ENCODE data around the gene AQP11. TPM values are rescaled to one million over a fixed set of nuclear protein-coding genes. Genes with fewer than 3 reads are reported as not detected.
"Not testable (repeated sequence)": the region's sequence is repeated elsewhere in the genome, so short reads cannot be mapped to it uniquely, and the experiment has no call there.

AQP11 gene
- total RNA-seq, 1 experiment from 2014 or later: 1.5 TPM

GRCh38 chr11:77569676-77570070, 20.1 kb upstream of the AQP11 start:
- Histone ChIP-seq H3K9me3 (replicated peaks) (no peaks in the 10 kb centered on the region), H3K4me1 (no peaks in the 10 kb centered on the region), H3K27me3 (no peaks in the 10 kb centered on the region), H3K27ac (no peak overlapping the region), H3K36me3 (no peaks in the 10 kb centered on the region), H3K4me3 (no peak overlapping the region)
- no peak for DNase-seq

- H3K9me3 ChIP-seq (replicated peaks); DNase-seq; H3K27ac ChIP-seq; H3K36me3 ChIP-seq; H3K4me3 ChIP-seq; H3K27me3 ChIP-seq; H3K4me1 ChIP-seq: not testable (repeated sequence)
Observed at GRCh38 chr11:77570896-77571295, 18.9 kb upstream of the AQP11 start.

- H3K27me3 ChIP-seq; H3K4me3 ChIP-seq; H3K9me3 ChIP-seq (replicated peaks); H3K4me1 ChIP-seq; DNase-seq; H3K27ac ChIP-seq; H3K36me3 ChIP-seq: not testable (repeated sequence)
Observed at GRCh38 chr11:77575428-77575827, 14.3 kb upstream of the AQP11 start.

DNA sequence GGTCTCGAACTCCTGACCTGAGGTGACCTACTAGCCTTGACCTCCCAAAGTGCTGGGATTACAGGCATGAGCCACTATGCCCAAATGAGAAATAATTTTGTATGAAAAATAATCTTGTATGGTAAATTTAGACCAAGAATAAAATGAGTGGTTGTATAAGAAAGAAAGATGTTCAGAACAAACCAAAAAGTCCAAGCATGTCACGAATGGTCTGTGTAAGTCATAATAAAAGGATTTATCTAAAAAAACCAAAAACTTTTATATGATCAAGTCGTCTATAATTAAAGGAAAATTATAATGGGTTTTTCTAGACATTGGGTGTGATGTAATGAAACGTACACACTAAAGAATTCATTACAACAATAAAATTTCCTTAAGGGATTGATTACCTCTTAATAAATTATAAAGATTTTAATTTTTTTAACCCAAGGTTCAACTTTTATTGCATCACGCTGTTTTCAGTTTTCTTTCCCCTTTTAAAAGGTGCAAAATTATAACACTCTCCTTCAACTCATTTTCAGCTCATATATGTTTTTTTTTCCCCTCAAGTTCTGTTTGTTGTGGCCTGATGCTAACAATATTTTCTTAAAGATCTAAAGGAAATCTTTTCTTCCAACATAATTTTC, 8.9 kb upstream of the AQP11 start:
- peak; percentile 40 to 56 for DNase-seq
- no peaks in the 10 kb centered on the region for H3K4me1 ChIP-seq
- H3K9me3 ChIP-seq (replicated peaks): peaks cover 10% of the 10 kb centered on the region
- H3K4me3 ChIP-seq: no peak overlapping the region
- no peaks in the 10 kb centered on the region for H3K27me3 ChIP-seq
- H3K27ac ChIP-seq: no peak overlapping the region
- H3K36me3 ChIP-seq: no peaks in the 10 kb centered on the region

DNA sequence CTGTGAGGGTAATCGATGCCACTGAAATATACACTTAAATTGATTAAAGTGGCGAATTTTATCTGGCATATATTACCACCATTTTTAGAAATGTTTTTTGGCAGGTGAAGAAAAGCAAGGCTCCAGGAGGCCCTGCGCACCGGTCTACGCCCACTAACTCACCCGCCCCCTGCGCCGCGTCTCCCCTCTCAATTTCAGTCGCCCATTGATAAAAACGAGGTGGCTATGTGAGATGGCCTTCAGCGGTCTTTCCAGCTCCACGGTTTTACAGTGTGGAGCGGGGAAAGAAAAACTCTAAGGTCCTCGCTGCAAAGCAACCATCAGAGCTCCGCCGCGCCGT, 602 bp upstream of the AQP11 start:
- Histone ChIP-seq H3K9me3 (replicated peaks) (no peaks in the 10 kb centered on the region), H3K4me1 (no peaks in the 10 kb centered on the region), H3K27me3 (no peaks in the 10 kb centered on the region), H3K4me3 (peak overlapping the region; percentile 81), H3K27ac (no peak overlapping the region; the same call in 1 of the 2 replicates), H3K36me3 (no peaks in the 10 kb centered on the region)
- no peak for DNase-seq

- Histone ChIP-seq H3K27ac (no peak overlapping the region; the same call in 1 of the 2 replicates), H3K4me1 (no peaks in the 10 kb centered on the region), H3K4me3 (peak overlapping the region; percentile 81), H3K9me3 (replicated peaks) (no peaks in the 10 kb centered on the region), H3K27me3 (no peaks in the 10 kb centered on the region), H3K36me3 (no peaks in the 10 kb centered on the region)
- no peak for DNase-seq
Observed at GRCh38 chr11:77590194-77590782, 535 bp downstream of the AQP11 start.

DNA sequence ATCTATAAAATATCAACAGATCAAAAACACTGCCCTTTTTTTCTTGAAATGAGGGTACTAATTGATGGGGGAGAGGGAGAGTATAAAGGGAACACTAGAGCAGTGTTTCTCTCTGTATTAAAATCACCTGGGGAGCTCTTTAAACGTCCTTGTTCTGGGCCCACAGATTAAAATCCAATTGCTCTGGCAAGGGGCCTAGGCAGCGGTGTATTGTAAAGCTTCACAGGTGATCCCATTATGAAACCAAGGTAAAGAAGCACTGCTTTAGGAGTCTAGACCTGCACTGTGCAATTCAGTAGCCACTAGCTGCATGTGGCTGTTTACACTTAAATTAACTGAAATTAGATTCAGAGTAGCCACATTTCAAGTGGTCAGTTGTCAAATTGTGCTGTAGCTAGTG, 3.0 kb downstream of the AQP11 start:
- Histone ChIP-seq H3K27ac (no peak overlapping the region), H3K4me1 (no peaks in the 10 kb centered on the region)
- DNase-seq: no peak

DNA sequence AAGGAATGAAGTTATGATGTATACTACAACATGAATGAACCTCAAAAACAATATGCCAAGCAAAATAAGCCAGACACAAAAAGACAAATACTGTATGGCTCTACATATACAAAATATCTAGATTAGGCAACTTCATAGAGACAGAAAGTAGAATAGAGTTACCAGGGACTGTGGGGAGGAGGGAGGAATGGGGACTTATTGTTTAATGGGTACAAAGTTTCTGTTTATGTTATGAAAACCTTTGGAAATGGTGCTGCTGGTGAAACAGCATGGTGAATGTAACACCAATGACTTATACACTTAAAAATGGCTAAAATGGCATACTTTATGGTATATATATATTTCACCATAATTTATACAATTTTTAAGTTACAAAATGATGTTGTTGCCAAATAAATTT, 4.1 kb downstream of the AQP11 start:
- H3K9me3 ChIP-seq (replicated peaks): no peaks in the 10 kb centered on the region
- H3K36me3 ChIP-seq: no peaks in the 10 kb centered on the region
- no peak for DNase-seq
- no peak overlapping the region for H3K27ac ChIP-seq
- H3K4me3 ChIP-seq: no peak overlapping the region
- no peaks in the 10 kb centered on the region for H3K4me1 ChIP-seq
- no peaks in the 10 kb centered on the region for H3K27me3 ChIP-seq

More for the DNA sequence above, 3.0 kb downstream of the AQP11 start:
- Histone ChIP-seq H3K9me3 (replicated peaks) (no peaks in the 10 kb centered on the region), H3K36me3 (no peaks in the 10 kb centered on the region), H3K27me3 (no peaks in the 10 kb centered on the region), H3K4me3 (no peak overlapping the region)

DNA sequence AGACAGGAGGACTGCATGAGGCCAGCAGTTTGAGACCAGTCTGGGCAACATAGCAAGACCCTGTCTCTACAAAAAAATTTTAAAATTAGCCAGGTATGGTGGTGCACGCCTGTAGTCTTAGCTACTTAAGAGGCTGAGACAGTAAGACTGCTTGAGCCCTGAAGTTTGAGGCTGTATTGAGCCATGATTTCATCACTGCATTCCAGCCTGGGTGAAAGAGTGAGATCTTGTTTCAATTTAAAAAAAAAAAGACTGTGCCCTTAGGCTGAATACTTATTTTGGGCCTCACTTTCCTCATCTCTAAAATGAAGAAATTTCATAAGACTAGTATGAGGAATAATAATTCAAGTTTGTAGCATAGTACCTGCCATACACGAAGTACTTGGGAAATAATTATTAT, 6.9 kb downstream of the AQP11 start:
- Histone ChIP-seq H3K4me3 (no peak overlapping the region), H3K9me3 (replicated peaks) (no peaks in the 10 kb centered on the region), H3K27ac (no peak overlapping the region), H3K4me1 (no peaks in the 10 kb centered on the region), H3K36me3 (no peaks in the 10 kb centered on the region), H3K27me3 (no peaks in the 10 kb centered on the region)
- DNase-seq: no peak

DNA sequence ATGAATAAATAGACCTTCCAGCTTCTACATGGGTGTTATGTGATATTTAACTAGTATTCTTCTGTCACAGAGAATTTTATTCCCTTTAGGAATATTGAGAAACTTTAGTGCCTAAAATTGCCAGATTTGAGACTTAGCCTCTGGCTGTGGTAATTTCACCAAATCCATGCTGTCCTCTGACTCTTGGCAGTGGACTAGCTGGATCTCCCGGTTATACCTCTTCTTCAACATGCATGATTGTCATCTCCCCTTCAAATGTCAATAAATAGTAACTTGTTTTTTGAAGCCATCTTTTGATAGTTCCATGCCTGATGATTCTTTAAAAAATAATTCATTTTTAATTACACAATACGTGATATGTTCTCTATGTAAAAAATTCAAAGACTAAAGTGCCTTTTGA, 8.4 kb downstream of the AQP11 start:
- Histone ChIP-seq H3K4me1 (no peaks in the 10 kb centered on the region), H3K36me3 (no peaks in the 10 kb centered on the region), H3K27me3 (no peaks in the 10 kb centered on the region), H3K9me3 (replicated peaks) (no peaks in the 10 kb centered on the region), H3K4me3 (no peak overlapping the region), H3K27ac (no peak overlapping the region)
- DNase-seq: no peak

DNA sequence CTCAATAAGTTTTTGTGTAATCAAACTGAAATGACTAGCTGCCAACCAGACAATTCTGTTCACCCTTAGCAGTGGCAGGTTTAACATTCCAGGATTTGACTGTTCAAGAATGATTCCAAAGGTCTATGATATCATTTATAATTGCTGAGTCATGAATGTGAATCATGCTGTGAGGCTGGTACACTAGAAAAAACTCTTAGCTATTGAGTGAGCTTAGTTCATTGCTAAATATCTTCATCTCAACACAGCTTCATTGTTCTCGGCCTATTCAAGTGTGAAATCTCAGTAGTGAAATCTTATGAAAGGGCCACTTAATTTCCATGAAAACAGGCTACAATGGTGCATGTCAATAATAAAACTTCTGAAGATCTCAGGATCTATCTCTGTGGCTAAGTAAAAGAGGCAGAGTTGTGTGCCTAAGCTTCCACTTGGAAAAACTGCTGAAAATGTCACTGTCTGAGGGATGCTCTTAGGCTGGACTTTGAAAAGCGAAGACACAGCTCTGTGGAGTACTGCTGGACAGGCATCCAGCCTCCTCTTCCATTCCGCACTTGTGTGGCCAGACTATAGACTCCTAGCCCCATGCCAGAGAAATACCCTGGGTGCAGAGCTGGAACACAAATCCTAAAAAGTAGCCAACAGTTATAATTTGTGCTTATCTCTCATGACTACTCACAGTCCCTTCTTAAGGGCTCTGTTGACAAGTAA, 12.8 kb downstream of the AQP11 start:
- no peak for DNase-seq
- Histone ChIP-seq H3K27me3 (no peaks in the 10 kb centered on the region), H3K36me3 (peaks cover 12% of the 10 kb centered on the region), H3K9me3 (replicated peaks) (no peaks in the 10 kb centered on the region), H3K4me3 (no peak overlapping the region), H3K4me1 (no peaks in the 10 kb centered on the region), H3K27ac (0 out of 2 replicates have a peak overlapping the region, but pooled peaks have one; percentile 26)

DNA sequence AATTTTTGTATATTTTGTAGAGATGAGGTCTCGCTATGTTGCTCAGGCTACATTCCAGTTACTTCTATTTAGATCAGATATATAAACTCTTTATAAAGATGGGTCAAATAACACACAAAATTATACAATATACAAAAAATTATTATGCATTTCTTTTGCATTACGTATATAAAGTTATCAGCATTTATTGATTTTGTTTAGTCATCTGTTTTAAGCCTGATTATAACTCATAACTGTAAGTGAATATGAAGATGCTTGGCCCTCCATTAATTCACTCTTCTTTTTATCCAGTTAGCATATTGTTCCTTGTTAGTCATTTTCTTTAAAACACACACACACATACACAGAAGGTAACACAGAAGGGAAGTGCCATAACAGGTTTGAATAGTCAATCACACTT, 14.5 kb downstream of the AQP11 start:
- Histone ChIP-seq H3K27ac (no peak overlapping the region), H3K4me1 (no peaks in the 10 kb centered on the region)
- DNase-seq: no peak

DNA sequence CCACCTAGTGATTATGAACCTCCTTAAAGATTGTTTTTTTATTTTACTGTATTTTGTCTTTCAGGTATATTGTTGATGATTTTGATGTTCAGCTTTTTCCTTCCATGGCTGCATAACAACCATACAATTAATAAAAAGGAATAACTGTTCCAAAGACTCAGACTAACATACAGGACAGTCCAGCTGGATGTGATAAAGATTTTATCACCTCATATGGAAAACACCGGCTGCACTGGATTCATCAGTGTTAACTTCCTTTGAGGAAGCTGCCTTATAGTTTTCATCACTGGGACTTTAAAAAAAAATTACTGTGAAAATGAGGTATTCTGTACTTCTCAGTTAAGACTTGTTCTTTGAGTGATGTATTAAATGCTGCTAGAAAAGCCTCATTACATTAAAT, 19.5 kb downstream of the AQP11 start:
- Histone ChIP-seq H3K27ac (no peak overlapping the region), H3K27me3 (no peaks in the 10 kb centered on the region), H3K36me3 (peaks cover 18% of the 10 kb centered on the region), H3K4me3 (no peak overlapping the region), H3K4me1 (no peaks in the 10 kb centered on the region), H3K9me3 (replicated peaks) (no peaks in the 10 kb centered on the region)
- DNase-seq: no peak

More for the DNA sequence above, 14.5 kb downstream of the AQP11 start:
- no peaks in the 10 kb centered on the region for H3K9me3 ChIP-seq (replicated peaks)
- no peak overlapping the region for H3K4me3 ChIP-seq
- peaks cover 14% of the 10 kb centered on the region for H3K36me3 ChIP-seq
- H3K27me3 ChIP-seq: no peaks in the 10 kb centered on the region

- Histone ChIP-seq H3K27me3 (no peaks in the 10 kb centered on the region), H3K27ac (no peak overlapping the region), H3K4me3 (no peak overlapping the region), H3K36me3 (peaks cover 27% of the 10 kb centered on the region), H3K4me1 (no peaks in the 10 kb centered on the region), H3K9me3 (replicated peaks) (no peaks in the 10 kb centered on the region)
- no peak for DNase-seq
Observed at GRCh38 chr11:77611921-77612320, 22.2 kb downstream of the AQP11 start.

DNA sequence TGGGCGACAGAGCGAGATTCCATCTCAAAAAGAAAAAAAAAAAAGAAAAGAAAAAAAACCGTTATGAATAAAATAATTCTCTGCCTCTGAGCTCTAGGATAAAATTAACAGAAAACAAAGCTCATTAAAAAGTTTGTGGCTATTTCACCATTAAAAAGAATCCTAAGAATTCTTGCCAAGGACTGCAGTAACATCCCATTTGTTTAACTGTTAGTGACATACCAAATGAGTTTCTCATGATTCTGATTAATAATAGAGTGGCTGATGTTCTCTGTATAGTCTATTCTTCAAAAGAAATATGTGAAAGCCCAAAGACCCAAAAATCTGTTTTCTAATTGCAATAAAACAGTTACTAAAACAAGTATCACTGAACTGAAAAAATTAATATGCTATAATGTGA, 28.1 kb downstream of the AQP11 start:
- H3K27ac ChIP-seq: no peak overlapping the region
- no peak for DNase-seq
- H3K4me3 ChIP-seq: no peak overlapping the region
- H3K4me1 ChIP-seq: no peaks in the 10 kb centered on the region
- no peaks in the 10 kb centered on the region for H3K9me3 ChIP-seq (replicated peaks)
- no peaks in the 10 kb centered on the region for H3K27me3 ChIP-seq
- H3K36me3 ChIP-seq: peaks cover 52% of the 10 kb centered on the region

All from SJCRH30 (cell line).